Activated naive CD8-positive, alpha-beta T cell treated with anti-CD3 and anti-CD28 coated beads, Interleukin-2, amount 10 ng/mL, durations not matched to agents 7 days and 5 days (primary cell): Measurements from ENCODE around the gene TAL1. TPM values are rescaled to one million over a fixed set of nuclear protein-coding genes. Genes with fewer than 3 reads are reported as not detected.

Source experiments
- ATAC-seq: fragments of 150-1000 bp; cut with Tn5 transposase; one replicate; pipeline ENCODE4 v1.10.0; 2021; ENCODE audit warnings: low read depth, moderate library complexity
- POLR2A ChIA-PET: fragments of 350-600 bp; sonication (Branson Sonifier 250); formaldehyde crosslinking; loops from one replicate; lab custom pipeline; 2021; ENCODE audit warnings: antibody characterized with exemption; lab: Charles Lee
- DNase-seq: peaks from one replicate; pipeline ENCODE4 v3.0.0; 2021
- H3K27ac Mint-ChIP-seq: one replicate; pipeline ENCODE4 v1.8.0; 2022; ENCODE audit warnings: mild to moderate bottlenecking, mixed read lengths
- H3K27me3 Mint-ChIP-seq: one replicate; pipeline ENCODE4 v1.8.0; 2022; ENCODE audit warnings: mild to moderate bottlenecking, moderate library complexity, mixed read lengths
- H3K36me3 Mint-ChIP-seq: one replicate; pipeline ENCODE4 v1.8.0; 2021; ENCODE audit warnings: mild to moderate bottlenecking, mixed read lengths
- H3K4me1 Mint-ChIP-seq: one replicate; pipeline ENCODE4 v1.8.0; 2021; ENCODE audit warnings: mixed read lengths
- H3K4me3 Mint-ChIP-seq: one replicate; pipeline ENCODE4 v1.8.0; 2022; ENCODE audit warnings: mild to moderate bottlenecking, moderate library complexity, mixed read lengths
- H3K9me3 Mint-ChIP-seq: one replicate; pipeline ENCODE4 v1.8.0; 2021; ENCODE audit warnings: mixed read lengths
- total RNA-seq, 2 experiments: library from RNA; stranded (reverse); gene quantifications; one replicate each; pipeline ENCODE4 v1.2.3, GENCODE V29; 2021

Gene TAL1
- total RNA-seq, 2 experiments from 2014 or later: not detected

- Mint-ChIP-seq H3K27me3 (peaks cover 34% of the 10 kb centered on the region), H3K27ac (no peak overlapping the region), H3K4me3 (no peak overlapping the region), H3K36me3 (no peaks in the 10 kb centered on the region), H3K9me3 (no peaks in the 10 kb centered on the region), H3K4me1 (peaks cover 14% of the 10 kb centered on the region)
- no peak for DNase-seq
- POLR2A ChIA-PET: interaction anchor here (0.7 kb wide), 1 partner anchor 84 kb away, joined by 3 read pairs; no protein-coding TSS in a partner anchor
- ATAC-seq: no peak
Observed at GRCh38 chr1:47178654-47179016, 53.4 kb downstream of the TAL1 start.

DNA sequence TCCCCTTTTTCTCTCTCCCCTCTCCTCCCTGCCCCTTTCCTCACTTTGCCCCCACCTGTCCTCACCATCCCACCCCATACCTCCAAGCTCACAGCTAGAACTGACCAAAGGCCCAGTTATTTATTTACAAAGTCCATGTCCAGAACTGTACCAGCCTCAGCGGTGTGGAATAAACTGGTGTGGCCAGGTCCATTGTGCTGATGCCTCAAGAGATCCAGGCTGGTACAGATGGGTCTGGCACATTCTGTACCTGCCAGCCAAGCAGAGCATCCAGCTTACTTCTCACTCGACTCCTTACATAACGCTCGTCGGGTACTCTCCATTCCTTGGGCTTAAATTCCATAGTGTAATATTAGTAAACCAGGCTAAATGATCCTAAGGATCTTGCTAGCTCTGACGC, 54.0 kb downstream of the TAL1 start:
- no peaks in the 10 kb centered on the region for H3K36me3 Mint-ChIP-seq
- no peak overlapping the region for H3K27ac Mint-ChIP-seq
- H3K4me1 Mint-ChIP-seq: peaks cover 14% of the 10 kb centered on the region
- H3K9me3 Mint-ChIP-seq: no peaks in the 10 kb centered on the region
- H3K27me3 Mint-ChIP-seq: peaks cover 34% of the 10 kb centered on the region
- DNase-seq (no peak), ATAC-seq (no peak)
- no peak overlapping the region for H3K4me3 Mint-ChIP-seq
- POLR2A ChIA-PET: no interaction called here

DNA sequence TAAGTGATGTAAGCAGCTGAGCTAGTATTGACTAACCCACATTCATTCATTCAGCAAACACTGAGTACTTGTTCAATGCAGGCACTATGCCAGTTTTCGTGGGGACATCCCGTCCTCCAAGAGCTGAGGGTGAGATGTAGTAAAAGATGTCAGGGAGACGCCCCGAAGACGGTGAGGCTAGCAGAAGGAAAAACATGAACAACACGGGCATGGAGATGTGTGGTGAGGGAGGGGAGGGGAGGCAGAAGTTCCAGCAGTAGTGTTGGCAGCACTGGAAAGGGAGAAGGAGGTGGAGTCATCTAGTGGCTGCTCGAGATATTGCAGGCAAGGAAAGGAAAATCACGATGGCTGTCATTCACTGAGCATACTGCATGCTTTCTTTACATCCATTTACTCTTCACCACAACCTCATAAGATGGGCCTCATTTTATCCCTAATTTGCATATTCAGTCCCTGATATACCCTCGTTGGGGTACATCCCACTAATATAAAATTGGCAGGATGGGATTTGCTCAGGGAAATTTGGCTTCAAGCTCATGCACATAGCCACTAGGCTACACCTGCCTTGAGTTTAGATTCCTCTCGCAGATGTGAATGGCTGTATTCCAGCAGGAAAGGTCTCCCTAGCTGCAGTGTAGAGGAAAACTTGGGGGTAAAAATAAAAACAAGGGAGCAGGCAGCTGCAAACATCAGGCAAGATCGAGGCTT, 56.6 kb downstream of the TAL1 start:
- peaks cover 25% of the 10 kb centered on the region for H3K27me3 Mint-ChIP-seq
- H3K9me3 Mint-ChIP-seq: no peaks in the 10 kb centered on the region
- H3K27ac Mint-ChIP-seq: no peak overlapping the region
- H3K4me1 Mint-ChIP-seq: peaks cover 10% of the 10 kb centered on the region
- H3K36me3 Mint-ChIP-seq: no peaks in the 10 kb centered on the region
- POLR2A ChIA-PET: no interaction called here
- ATAC-seq (no peak), DNase-seq (no peak)
- no peak overlapping the region for H3K4me3 Mint-ChIP-seq

DNA sequence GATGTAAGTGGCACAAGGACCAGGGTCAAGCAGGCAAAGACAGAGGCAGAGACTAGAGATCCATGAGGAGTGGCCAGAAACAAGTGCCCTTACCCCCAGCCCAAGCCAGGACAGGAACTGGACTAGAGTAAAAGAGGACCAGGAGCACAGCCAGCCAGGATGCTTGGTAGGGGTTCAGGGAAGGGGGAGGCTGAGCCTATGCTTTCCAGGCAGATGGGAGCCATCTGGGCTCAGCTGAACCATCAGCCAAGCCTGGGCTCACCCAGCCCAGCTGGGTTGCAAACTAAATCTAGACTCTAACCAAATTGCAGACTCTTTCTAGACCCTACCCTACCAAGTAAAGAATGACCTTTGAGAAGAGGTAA, 57.4 kb downstream of the TAL1 start:
- ATAC-seq (no peak), DNase-seq (no peak)
- no peaks in the 10 kb centered on the region for H3K36me3 Mint-ChIP-seq
- no peak overlapping the region for H3K4me3 Mint-ChIP-seq
- H3K27me3 Mint-ChIP-seq: peaks cover 21% of the 10 kb centered on the region
- POLR2A ChIA-PET: no interaction called here
- peaks cover 10% of the 10 kb centered on the region for H3K4me1 Mint-ChIP-seq
- H3K9me3 Mint-ChIP-seq: no peaks in the 10 kb centered on the region
- H3K27ac Mint-ChIP-seq: no peak overlapping the region

GRCh38 chr1:47172782-47173181, 59.2 kb downstream of the TAL1 start:
- Mint-ChIP-seq H3K27ac (no peak overlapping the region), H3K27me3 (peaks cover 16% of the 10 kb centered on the region), H3K4me3 (no peak overlapping the region), H3K4me1 (peaks cover 2% of the 10 kb centered on the region), H3K9me3 (no peaks in the 10 kb centered on the region), H3K36me3 (no peaks in the 10 kb centered on the region)
- DNase-seq (no peak), ATAC-seq (no peak)
- POLR2A ChIA-PET: no interaction called here

Other genes starting within 250 kb of the TAL1 start
- not detected for gene CYP4X1, start 208.6 kb downstream of the TAL1 start, total RNA-seq
- gene CYP4Z1, start 165.0 kb downstream of the TAL1 start, total RNA-seq: not detected
- gene CYP4A22, start 94.8 kb downstream of the TAL1 start, total RNA-seq: not detected
- gene PDZK1IP1, start 42.2 kb downstream of the TAL1 start, total RNA-seq: not detected
- 10 to 100 TPM; 32.4 to 33.1 TPM for gene STIL, start 81.9 kb upstream of the TAL1 start, total RNA-seq
- gene CMPK1, start 101.6 kb upstream of the TAL1 start, total RNA-seq: 100 to 1,000 TPM in 1 of 2 experiments, 10 to 100 TPM in 1; 98.8 to 102 TPM
- not detected for gene FOXE3, start 184.1 kb upstream of the TAL1 start, total RNA-seq
- gene FOXD2, start 205.8 kb upstream of the TAL1 start, total RNA-seq: under 1 TPM; 0.50 to 0.71 TPM